Activated B cell treated with CpG ODN at 0.5 μM for 24 hours (primary cell): ENCODE measurements around the gene TAS2R38. TPM values are rescaled to one million over a fixed set of nuclear protein-coding genes. Genes with fewer than 3 reads are reported as not detected.

Source experiments
- ATAC-seq: fragments of 200-7000 bp; cut with Tn5 transposase; one replicate; pipeline ENCODE4 v1.10.0; 2021; ENCODE audit warnings: low read depth, mild to moderate bottlenecking, moderate library complexity
- CTCF ChIA-PET: fragments of 350-600 bp; sonication (Branson Sonifier 250); formaldehyde crosslinking; loops from one replicate; lab custom pipeline; 2021; ENCODE audit warnings: antibody characterized with exemption; lab: Charles Lee
- POLR2A ChIA-PET: fragments of 350-600 bp; sonication (Branson Sonifier 250); formaldehyde crosslinking; loops from one replicate; lab custom pipeline; 2021; ENCODE audit warnings: antibody characterized with exemption; lab: Charles Lee
- DNase-seq: peaks from one replicate; pipeline ENCODE4 v3.0.0; 2022
- H3K27ac Mint-ChIP-seq: one replicate; pipeline ENCODE4 v1.8.0; 2020; ENCODE audit warnings: mixed read lengths
- H3K27me3 Mint-ChIP-seq: one replicate; pipeline ENCODE4 v1.8.0; 2021; ENCODE audit warnings: mixed read lengths
- H3K36me3 Mint-ChIP-seq: one replicate; pipeline ENCODE4 v1.8.0; 2021; ENCODE audit warnings: low read depth, mixed read lengths
- H3K4me1 Mint-ChIP-seq: one replicate; pipeline ENCODE4 v1.8.0; 2021; ENCODE audit warnings: mixed read lengths
- H3K4me3 Mint-ChIP-seq: one replicate; pipeline ENCODE4 v1.8.0; 2020; ENCODE audit warnings: mild to moderate bottlenecking, mixed read lengths
- H3K9me3 Mint-ChIP-seq: one replicate; pipeline ENCODE4 v1.8.0; 2020; ENCODE audit warnings: mixed read lengths
- CTCF ChIP-seq: fragments of 200-600 bp; IDR thresholded peaks from one replicate; pipeline ENCODE4 v1.8.0; 2022; ENCODE audit warnings: antibody characterized with exemption, mild to moderate bottlenecking
- intact Hi-C: fragments of 100-400 bp; cut with micrococcal nuclease; formaldehyde crosslinking; loops from one replicate; pipeline ENCODE4 v1.15.1; 2024
- total RNA-seq: library from RNA; stranded (reverse); gene quantifications from 2 replicates; pipeline ENCODE4 v1.2.3, GENCODE V29; 2022

The TAS2R38 gene
- total RNA-seq, 1 donor from 2014 or later, result not detected

- intact Hi-C loops, result loop anchor here (1.0 to 5.0 kb wide), 3 partner anchors 16 to 506 kb away; no protein-coding TSS in a partner anchor
- H3K9me3 Mint-ChIP-seq, result no peaks in the 10 kb centered on the region
- peak overlapping the region; percentile 68 for H3K27ac Mint-ChIP-seq
- no peak for ATAC-seq
- no peaks in the 10 kb centered on the region for H3K36me3 Mint-ChIP-seq
- H3K4me1 Mint-ChIP-seq, result peaks cover 28% of the 10 kb centered on the region
- CTCF ChIA-PET, result interaction anchor here (0.7 to 2.1 kb wide), 10 partner anchors 9 to 506 kb away, joined by 3 to 4 read pairs (median 3); no protein-coding TSS in a partner anchor
- POLR2A ChIA-PET, result interaction anchor here (0.6 kb wide), 1 partner anchor 22 kb away, joined by 8 read pairs; no protein-coding TSS in a partner anchor
- peak overlapping the region; percentile 82 for H3K4me3 Mint-ChIP-seq
- H3K27me3 Mint-ChIP-seq, result no peaks in the 10 kb centered on the region
- no peak for TF ChIP-seq CTCF
- no peak for DNase-seq
These were observed 3.1 kb upstream of the TAS2R38 start for GRCh38 chr7:141976524-141977245.

GRCh38 chr7:141975806-141976523 is 2.4 kb upstream of the TAS2R38 start:
- H3K36me3 Mint-ChIP-seq, result no peaks in the 10 kb centered on the region
- no peaks in the 10 kb centered on the region for H3K9me3 Mint-ChIP-seq
- peaks cover 28% of the 10 kb centered on the region for H3K4me1 Mint-ChIP-seq
- DNase-seq (peak; percentile 49), ATAC-seq (peak; percentile 81)
- peak overlapping the region; percentile 68 for H3K27ac Mint-ChIP-seq
- peak; percentile 19 for TF ChIP-seq CTCF
- no peaks in the 10 kb centered on the region for H3K27me3 Mint-ChIP-seq
- ChIA-PET CTCF (interaction anchor here (0.7 to 2.1 kb wide), 12 partner anchors 8 to 507 kb away, joined by 3 to 4 read pairs (median 3); no protein-coding TSS in a partner anchor), POLR2A (interaction anchor here (0.6 kb wide), 1 partner anchor 22 kb away, joined by 8 read pairs; no protein-coding TSS in a partner anchor)
- H3K4me3 Mint-ChIP-seq, result peak overlapping the region; percentile 82
- intact Hi-C loops, result loop anchor here (1.0 to 5.0 kb wide), 3 partner anchors 16 to 507 kb away; no protein-coding TSS in a partner anchor

- H3K9me3 Mint-ChIP-seq, result no peaks in the 10 kb centered on the region
- intact Hi-C loops, result loop anchor here (5.0 kb wide), 1 partner anchor 327 kb away; no protein-coding TSS in a partner anchor
- no peaks in the 10 kb centered on the region for H3K36me3 Mint-ChIP-seq
- ChIA-PET POLR2A (no interaction called here), CTCF (interaction anchor here (0.6 to 1.1 kb wide), 2 partner anchors 30 to 219 kb away, joined by 3 to 4 read pairs; no protein-coding TSS in a partner anchor)
- peaks cover 26% of the 10 kb centered on the region for H3K4me1 Mint-ChIP-seq
- no peaks in the 10 kb centered on the region for H3K27me3 Mint-ChIP-seq
- no peak for DNase-seq
- no peak for ATAC-seq
- TF ChIP-seq CTCF, result no peak
- no peak overlapping the region for H3K27ac Mint-ChIP-seq
- no peak overlapping the region for H3K4me3 Mint-ChIP-seq
These were observed 1.3 kb upstream of the TAS2R38 start for GRCh38 chr7:141974831-141975230.

- H3K27me3 Mint-ChIP-seq, result no peaks in the 10 kb centered on the region
- peaks cover 7% of the 10 kb centered on the region for H3K9me3 Mint-ChIP-seq
- peak overlapping the region; percentile 85 for H3K27ac Mint-ChIP-seq
- no peak for TF ChIP-seq CTCF
- DNase-seq, result no peak
- H3K36me3 Mint-ChIP-seq, result no peaks in the 10 kb centered on the region
- intact Hi-C loops, result loop anchor here (1.0 kb wide), 2 partner anchors 15 to 223 kb away; partner anchors contain the start of gene SSBP1
- H3K4me3 Mint-ChIP-seq, result peak overlapping the region; percentile 13
- ATAC-seq, result peak; percentile 75
- ChIA-PET CTCF (interaction anchor here (1.2 kb wide), 1 partner anchor 15 kb away, joined by 3 read pairs; no protein-coding TSS in a partner anchor), POLR2A (no interaction called here)
- H3K4me1 Mint-ChIP-seq, result peaks cover 20% of the 10 kb centered on the region
These were observed 12.7 kb downstream of the TAS2R38 start for GRCh38 chr7:141960687-141961422.
